WTC11 (cell line): Measurements from ENCODE around the gene RABAC1. TPM values are rescaled to one million over a fixed set of nuclear protein-coding genes. Genes with fewer than 3 reads are reported as not detected.
A peak's percentile ranks its signal among the peaks of the same experiment; 100 is the strongest.
"Not testable (repeated sequence)": the region's sequence is repeated elsewhere in the genome, so short reads cannot be mapped to it uniquely, and the experiment has no call there.

Experiments used
- ATAC-seq: fragments of 200-7000 bp; cut with Tn5 transposase; 2 replicates; pipeline ENCODE4 v1.10.0; 2021; ENCODE audit warnings: mild to moderate bottlenecking, moderate library complexity
- CTCF ChIA-PET: fragments of 300-600 bp; sonication (Branson Sonifier 250); formaldehyde crosslinking; loops from one replicate; lab custom pipeline; 2021; ENCODE audit warnings: antibody characterized with exemption; lab: Charles Lee
- POLR2A ChIA-PET: fragments of 350-600 bp; sonication (Branson Sonifier 250); formaldehyde crosslinking; loops from one replicate; lab custom pipeline; 2021; ENCODE audit warnings: antibody characterized with exemption; lab: Charles Lee
- DNase-seq: peaks from one replicate; pipeline ENCODE4 v3.0.0; 2021; ENCODE audit warnings: low spot score
- H3K27ac Mint-ChIP-seq: 2 replicates; pipeline ENCODE4 v1.8.0; 2021; ENCODE audit warnings: mixed read lengths
- H3K27me3 Mint-ChIP-seq: 2 replicates; pipeline ENCODE4 v1.8.0; 2021; ENCODE audit warnings: low read depth, mild to moderate bottlenecking, moderate library complexity, mixed read lengths
- H3K36me3 Mint-ChIP-seq: 2 replicates; pipeline ENCODE4 v1.8.0; 2021; ENCODE audit warnings: mixed read lengths
- H3K4me1 Mint-ChIP-seq: 2 replicates; pipeline ENCODE4 v1.8.0; 2022; ENCODE audit warnings: mixed read lengths
- H3K4me3 Mint-ChIP-seq: 2 replicates; pipeline ENCODE4 v1.8.0; 2021; ENCODE audit warnings: mild to moderate bottlenecking, moderate library complexity, mixed read lengths
- H3K9me3 Mint-ChIP-seq: 2 replicates; pipeline ENCODE4 v1.8.0; 2021; ENCODE audit warnings: mixed read lengths
- AFF4 ChIP-seq: sonication (generic); formaldehyde crosslinking; IDR thresholded peaks from 2 replicates; pipeline ENCODE4 v1.8.1; 2023; ENCODE audit warnings: mild to moderate bottlenecking, missing genetic modification reagents, borderline replicate concordance
- ARID4B ChIP-seq: sonication (generic); formaldehyde crosslinking; IDR thresholded peaks from 2 replicates; pipeline ENCODE4 v1.8.0; 2023; ENCODE audit warnings: missing genetic modification reagents, mild to moderate bottlenecking, borderline replicate concordance
- ATF2 ChIP-seq: sonication (generic); formaldehyde crosslinking; IDR thresholded peaks from 2 replicates; pipeline ENCODE4 v1.8.1; 2022; ENCODE audit warnings: low read depth, missing genetic modification reagents, borderline replicate concordance
- E2F5 ChIP-seq: sonication (generic); formaldehyde crosslinking; IDR thresholded peaks from 2 replicates; pipeline ENCODE4 v1.8.1; 2022; ENCODE audit warnings: mild to moderate bottlenecking, moderate library complexity, missing genetic modification reagents
- GRHL2 ChIP-seq: fragments of 250-450 bp; sonication (Bioruptor Pico); IDR thresholded peaks from 2 replicates; pipeline ENCODE4 v1.8.0; 2022; ENCODE audit warnings: mild to moderate bottlenecking, moderate library complexity; ENCODE audit not compliant: insufficient replicate concordance, severe bottlenecking
- NFE2L1 ChIP-seq: sonication (generic); formaldehyde crosslinking; IDR thresholded peaks from 2 replicates; pipeline ENCODE4 v1.8.1; 2023; ENCODE audit warnings: missing genetic modification reagents
- NFYB ChIP-seq: sonication (generic); formaldehyde crosslinking; conservative IDR thresholded peaks from 2 replicates; pipeline ENCODE4 v1.8.0; 2022; ENCODE audit warnings: low read depth, missing genetic modification reagents
- NR2C2 ChIP-seq: sonication (generic); formaldehyde crosslinking; IDR thresholded peaks from 2 replicates; pipeline ENCODE4 v1.8.0; 2022; ENCODE audit warnings: mild to moderate bottlenecking, missing genetic modification reagents
- SMAD4 ChIP-seq: sonication (generic); formaldehyde crosslinking; IDR thresholded peaks from 2 replicates; pipeline ENCODE4 v1.8.0; 2022; ENCODE audit warnings: mild to moderate bottlenecking, missing genetic modification reagents
- SOX15 ChIP-seq: fragments of 250-450 bp; sonication (Bioruptor Pico); IDR thresholded peaks from 2 replicates; pipeline ENCODE4 v1.9.0; 2021; ENCODE audit warnings: mild to moderate bottlenecking
- TEAD4 ChIP-seq: sonication (generic); formaldehyde crosslinking; IDR thresholded peaks from 2 replicates; pipeline ENCODE4 v1.8.0; 2022; ENCODE audit warnings: mild to moderate bottlenecking, missing genetic modification reagents
- ZNF416 ChIP-seq: fragments of 250-450 bp; sonication (Bioruptor Pico); IDR thresholded peaks from 2 replicates; pipeline ENCODE4 v1.9.0; 2021; ENCODE audit warnings: mild to moderate bottlenecking, inconsistent platforms
- total RNA-seq: library from RNA; stranded (reverse); gene quantifications from 3 replicates; pipeline ENCODE4 v1.2.3, GENCODE V29; 2021

The RABAC1 gene
- total RNA-seq, 1 experiment from 2014 or later, result 159 TPM

GRCh38 chr19:41993612-41994483, 34.7 kb upstream of the RABAC1 start, which contains the start of gene ATP1A3 (continued):
- TF ChIP-seq ARID4B (CRISPR knock-in tag) (0 out of 2 replicates have a peak, but pooled peaks have one; percentile 18), GRHL2 (CRISPR knock-in tag) (no peak), AFF4 (CRISPR knock-in tag) (no peak), NFYB (CRISPR knock-in tag) (peak; percentile 57), SMAD4 (CRISPR knock-in tag) (no peak), ZNF416 (CRISPR knock-in tag) (no peak), E2F5 (CRISPR knock-in tag) (peak; percentile 51; the same call in 1 of the 2 replicates), ATF2 (CRISPR knock-in tag) (no peak), NFE2L1 (no peak), SOX15 (no peak), NR2C2 (CRISPR knock-in tag) (no peak), TEAD4 (CRISPR knock-in tag) (no peak)
- TF ChIP-seq, all 79 proteins: peak for 7

- H3K36me3 Mint-ChIP-seq, ATAC-seq, H3K9me3 Mint-ChIP-seq, H3K4me3 Mint-ChIP-seq, DNase-seq, POLR2A ChIA-PET, H3K27ac Mint-ChIP-seq: not testable (repeated sequence)
- H3K27me3 Mint-ChIP-seq, result peaks cover 33% of the 10 kb centered on the region
- H3K4me1 Mint-ChIP-seq, result peaks cover 15% of the 10 kb centered on the region
- CTCF ChIA-PET, result interaction anchor here (1.2 to 2.3 kb wide), 3 partner anchors 31 to 43 kb away, joined by 3 to 7 read pairs (median 4); partner anchors contain the start of gene RABAC1
Observed at GRCh38 chr19:41991925-41992569, 32.9 kb upstream of the RABAC1 start.
